Activated CD4-positive, alpha-beta T cell treated with anti-CD3 and anti-CD28 coated beads, Interleukin-2, amount 50 U/mL, for 16 hours (primary cell): ENCODE data around the gene MED9.
A peak's percentile ranks its signal among the peaks of the same experiment; 100 is the strongest.

Source experiments
- DNase-seq: peaks from one replicate; pipeline ENCODE4 v3.0.0-alpha.2; 2020

MED9 gene

GRCh38 chr17:17492085-17492484 is 15.3 kb downstream of the MED9 start:
- no peak for DNase-seq

GRCh38 chr17:17492571-17492970 is 15.8 kb downstream of the MED9 start:
- no peak for DNase-seq

- DNase-seq = no peak
Measured at GRCh38 chr17:17493249-17493985, 16.6 kb downstream of the MED9 start.

GRCh38 chr17:17493986-17494466 is 17.2 kb downstream of the MED9 start:
- DNase-seq = no peak

- DNase-seq = no peak
Measured at GRCh38 chr17:17494499-17494869, 17.7 kb downstream of the MED9 start.

- no peak for DNase-seq
Measured at GRCh38 chr17:17494870-17495535, 18.2 kb downstream of the MED9 start.

GRCh38 chr17:17495536-17496188 is 18.9 kb downstream of the MED9 start:
- DNase-seq = no peak

- peak; percentile 76 for DNase-seq
Measured at GRCh38 chr17:17496189-17497064, 19.6 kb downstream of the MED9 start, which contains the start of gene RASD1. Gene RASD1, minus strand, starts transcription at chr17:17496395. Its CDS starts 214 bp downstream, at chr17:17496181.

- DNase-seq = no peak
Measured at GRCh38 chr17:17497065-17497844, 20.5 kb downstream of the MED9 start.

- no peak for DNase-seq
Measured at GRCh38 chr17:17497845-17498520, 21.2 kb downstream of the MED9 start.

- DNase-seq = no peak
Measured at GRCh38 chr17:17498606-17499301, 22.0 kb downstream of the MED9 start.

- DNase-seq = no peak
Measured at GRCh38 chr17:17499402-17500145, 22.8 kb downstream of the MED9 start.

- DNase-seq = no peak
Measured at GRCh38 chr17:17500999-17501605, 24.3 kb downstream of the MED9 start.

- no peak for DNase-seq
Measured at GRCh38 chr17:17502741-17503565, 26.2 kb downstream of the MED9 start.

GRCh38 chr17:17503566-17504130 is 26.8 kb downstream of the MED9 start:
- no peak for DNase-seq

- no peak for DNase-seq
Measured at GRCh38 chr17:17504341-17505140, 27.7 kb downstream of the MED9 start.

- no peak for DNase-seq
Measured at GRCh38 chr17:17505151-17505550, 28.4 kb downstream of the MED9 start.
